ENCODE measurements around the gene MYOZ1.

DNA sequence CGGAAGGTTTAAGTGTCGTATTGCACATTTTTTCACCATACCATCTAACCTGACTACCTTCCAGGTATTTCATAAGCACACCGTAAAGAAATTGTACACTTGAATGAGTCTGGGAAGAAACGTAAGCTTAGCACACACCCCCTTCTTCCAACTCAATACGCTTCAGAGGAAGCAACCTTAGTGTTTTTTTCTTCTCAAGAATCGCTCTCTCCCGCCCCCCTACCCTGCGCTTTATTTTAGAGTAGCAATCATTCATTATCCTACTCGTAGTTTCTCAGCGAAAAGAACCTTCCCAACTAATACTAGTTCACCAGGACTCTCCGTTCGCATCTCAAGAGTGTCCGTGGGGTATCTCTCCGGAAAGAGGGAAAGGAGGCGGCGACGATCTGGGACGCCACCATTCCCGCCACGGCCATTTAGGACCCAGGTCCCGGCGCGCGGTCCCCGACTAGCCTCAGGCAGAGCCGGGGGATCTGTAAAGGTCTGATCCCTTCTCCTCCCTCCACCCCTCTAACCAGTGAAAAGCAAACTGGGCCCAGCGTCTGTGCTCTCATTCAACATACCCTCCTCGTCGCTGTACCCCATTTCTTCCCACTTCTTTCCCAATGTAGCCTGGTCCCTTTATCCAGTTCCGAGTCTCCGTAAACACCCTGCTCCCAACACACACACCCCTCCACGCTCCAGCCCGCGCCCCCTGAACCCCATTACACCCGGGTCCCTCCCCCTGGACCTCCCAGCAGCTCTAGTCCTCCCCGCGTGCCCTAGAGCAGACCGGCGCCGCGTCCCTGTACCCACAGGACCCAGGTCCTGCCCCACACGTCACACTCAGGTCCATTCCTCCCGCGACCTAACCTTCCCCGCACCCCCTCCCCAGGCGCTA lies 16.0 kb downstream of the MYOZ1 start:
- TF ChIP-seq, protein P1, sequence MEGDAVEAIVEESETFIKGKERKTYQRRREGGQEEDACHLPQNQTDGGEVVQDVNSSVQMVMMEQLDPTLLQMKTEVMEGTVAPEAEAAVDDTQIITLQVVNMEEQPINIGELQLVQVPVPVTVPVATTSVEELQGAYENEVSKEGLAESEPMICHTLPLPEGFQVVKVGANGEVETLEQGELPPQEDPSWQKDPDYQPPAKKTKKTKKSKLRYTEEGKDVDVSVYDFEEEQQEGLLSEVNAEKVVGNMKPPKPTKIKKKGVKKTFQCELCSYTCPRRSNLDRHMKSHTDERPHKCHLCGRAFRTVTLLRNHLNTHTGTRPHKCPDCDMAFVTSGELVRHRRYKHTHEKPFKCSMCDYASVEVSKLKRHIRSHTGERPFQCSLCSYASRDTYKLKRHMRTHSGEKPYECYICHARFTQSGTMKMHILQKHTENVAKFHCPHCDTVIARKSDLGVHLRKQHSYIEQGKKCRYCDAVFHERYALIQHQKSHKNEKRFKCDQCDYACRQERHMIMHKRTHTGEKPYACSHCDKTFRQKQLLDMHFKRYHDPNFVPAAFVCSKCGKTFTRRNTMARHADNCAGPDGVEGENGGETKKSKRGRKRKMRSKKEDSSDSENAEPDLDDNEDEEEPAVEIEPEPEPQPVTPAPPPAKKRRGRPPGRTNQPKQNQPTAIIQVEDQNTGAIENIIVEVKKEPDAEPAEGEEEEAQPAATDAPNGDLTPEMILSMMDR (IDR thresholded peaks at IDR 0.05; ENCODE audit: low read depth, low read length), result no peak
- TF ChIP-seq POLR2A (IDR thresholded peaks at IDR 0.05; ENCODE audit: extremely low read depth, insufficient read length), result no peak
- TF ChIP-seq, protein P2, sequence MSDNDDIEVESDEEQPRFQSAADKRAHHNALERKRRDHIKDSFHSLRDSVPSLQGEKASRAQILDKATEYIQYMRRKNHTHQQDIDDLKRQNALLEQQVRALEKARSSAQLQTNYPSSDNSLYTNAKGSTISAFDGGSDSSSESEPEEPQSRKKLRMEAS (IDR thresholded peaks at IDR 0.05; ENCODE audit: low read depth, low read length), result 0 out of 2 replicates have a peak, but pooled peaks have one; percentile 33

Data from NB4 (cell line).